HG02623 (cell line): ENCODE data around the gene ANGPT4.

Experiments
- ATAC-seq: cut with Tn5 transposase; IDR thresholded peaks from one replicate; pipeline ENCODE4 v1.9.1; 2021; ENCODE audit warnings: moderate library complexity; ENCODE audit not compliant: unreplicated experiment

Gene ANGPT4, protein sequence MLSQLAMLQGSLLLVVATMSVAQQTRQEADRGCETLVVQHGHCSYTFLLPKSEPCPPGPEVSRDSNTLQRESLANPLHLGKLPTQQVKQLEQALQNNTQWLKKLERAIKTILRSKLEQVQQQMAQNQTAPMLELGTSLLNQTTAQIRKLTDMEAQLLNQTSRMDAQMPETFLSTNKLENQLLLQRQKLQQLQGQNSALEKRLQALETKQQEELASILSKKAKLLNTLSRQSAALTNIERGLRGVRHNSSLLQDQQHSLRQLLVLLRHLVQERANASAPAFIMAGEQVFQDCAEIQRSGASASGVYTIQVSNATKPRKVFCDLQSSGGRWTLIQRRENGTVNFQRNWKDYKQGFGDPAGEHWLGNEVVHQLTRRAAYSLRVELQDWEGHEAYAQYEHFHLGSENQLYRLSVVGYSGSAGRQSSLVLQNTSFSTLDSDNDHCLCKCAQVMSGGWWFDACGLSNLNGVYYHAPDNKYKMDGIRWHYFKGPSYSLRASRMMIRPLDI

GRCh38 chr20:916125-916799 is at the start of gene ANGPT4:
ANGPT4 (minus strand) TSS chr20:916334; CDS start chr20:916214, 120 bp downstream.
- no peak for ATAC-seq

DNA sequence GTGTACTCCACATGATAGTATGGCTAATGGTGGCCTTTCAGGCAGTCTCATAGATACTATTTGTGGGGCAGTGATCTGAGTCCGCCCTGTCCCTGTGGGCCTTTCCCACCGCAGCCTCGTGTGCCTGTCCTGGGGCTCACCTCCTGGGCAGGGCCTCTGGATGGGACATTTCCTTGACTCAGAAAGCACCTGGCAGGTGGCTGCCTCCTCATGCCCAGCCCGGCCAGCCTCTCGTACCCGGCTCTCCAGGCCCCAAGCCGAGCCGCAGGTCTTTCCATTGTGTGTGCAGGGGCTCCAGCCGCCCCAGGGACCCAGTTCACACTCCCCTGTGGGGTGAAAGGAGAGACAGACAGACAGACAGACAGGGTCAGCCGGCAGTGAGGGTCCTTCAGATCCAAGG is 47.7 kb upstream of the ANGPT4 start:
- ATAC-seq = no peak

DNA sequence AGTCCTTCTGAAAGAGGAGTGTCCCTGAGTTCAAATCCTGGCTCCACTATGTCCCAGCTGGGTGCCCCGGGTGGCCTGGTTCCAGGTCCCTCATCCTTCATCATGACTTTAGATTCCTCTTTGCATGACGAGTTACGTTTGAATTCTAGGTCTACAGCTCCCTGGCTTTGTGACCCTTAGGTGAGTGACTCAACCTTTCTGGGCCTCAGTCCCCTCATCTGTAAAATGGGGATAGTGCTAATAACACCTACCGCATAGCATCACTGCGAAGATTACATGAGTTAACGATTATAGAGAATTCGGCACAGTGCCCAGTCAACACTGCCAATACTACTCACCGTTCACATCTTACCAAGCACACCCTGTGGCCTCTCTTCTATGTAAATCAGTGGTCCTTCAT is 46.5 kb upstream of the ANGPT4 start:
- no peak for ATAC-seq

DNA sequence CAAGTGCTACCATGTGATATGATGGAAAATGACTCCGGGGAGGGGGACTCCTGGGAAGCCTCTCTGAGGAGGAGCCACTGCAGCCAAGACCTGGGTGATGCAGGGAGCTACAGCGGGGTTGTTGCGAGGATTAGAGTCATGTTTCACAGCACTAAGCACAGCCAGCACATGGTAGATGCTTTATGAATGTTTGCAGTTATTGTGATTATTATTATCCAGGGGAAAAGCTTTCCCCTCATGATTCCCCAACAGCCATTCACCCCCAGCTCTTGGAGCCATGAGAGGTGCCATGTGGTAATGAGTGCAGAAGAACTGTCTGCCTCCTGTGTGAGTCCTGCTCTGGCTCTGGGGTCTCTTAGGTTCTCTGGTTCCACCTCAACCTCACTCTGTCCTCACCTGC is 46.1 kb upstream of the ANGPT4 start:
- ATAC-seq = no peak

GRCh38 chr20:961768-962167 is 45.6 kb upstream of the ANGPT4 start:
- ATAC-seq = no peak

DNA sequence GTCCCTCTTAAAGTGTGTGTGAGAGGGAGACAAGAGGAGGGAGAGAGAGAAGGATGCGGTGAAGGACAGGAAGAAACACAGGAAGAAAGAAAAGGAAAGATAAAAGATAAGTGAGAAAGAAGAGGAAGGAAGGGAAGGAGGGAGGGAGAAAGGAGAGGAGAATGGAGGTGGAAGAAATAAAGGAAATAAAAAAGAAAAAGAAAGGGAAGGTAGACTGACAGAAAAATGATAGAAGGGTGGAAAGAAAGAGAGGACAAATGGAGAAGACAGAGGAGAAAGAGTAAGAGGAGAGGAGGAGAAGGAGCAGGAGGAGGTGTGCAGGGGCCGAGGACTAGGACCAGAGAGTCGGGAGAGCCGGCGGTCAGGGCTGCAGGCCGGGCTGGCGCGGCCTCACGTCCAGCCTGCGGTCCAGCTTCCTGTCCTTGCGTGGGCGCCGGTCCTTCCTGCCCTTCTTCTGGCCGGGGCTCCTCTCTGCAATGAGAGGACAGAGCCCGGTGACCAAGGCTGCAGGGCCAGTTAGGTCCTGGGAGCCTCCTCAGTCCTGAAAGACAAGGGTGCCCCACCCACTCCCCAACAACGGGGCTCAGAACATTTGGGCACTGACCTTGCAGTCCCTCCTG is 44.0 kb upstream of the ANGPT4 start:
- ATAC-seq = no peak

DNA sequence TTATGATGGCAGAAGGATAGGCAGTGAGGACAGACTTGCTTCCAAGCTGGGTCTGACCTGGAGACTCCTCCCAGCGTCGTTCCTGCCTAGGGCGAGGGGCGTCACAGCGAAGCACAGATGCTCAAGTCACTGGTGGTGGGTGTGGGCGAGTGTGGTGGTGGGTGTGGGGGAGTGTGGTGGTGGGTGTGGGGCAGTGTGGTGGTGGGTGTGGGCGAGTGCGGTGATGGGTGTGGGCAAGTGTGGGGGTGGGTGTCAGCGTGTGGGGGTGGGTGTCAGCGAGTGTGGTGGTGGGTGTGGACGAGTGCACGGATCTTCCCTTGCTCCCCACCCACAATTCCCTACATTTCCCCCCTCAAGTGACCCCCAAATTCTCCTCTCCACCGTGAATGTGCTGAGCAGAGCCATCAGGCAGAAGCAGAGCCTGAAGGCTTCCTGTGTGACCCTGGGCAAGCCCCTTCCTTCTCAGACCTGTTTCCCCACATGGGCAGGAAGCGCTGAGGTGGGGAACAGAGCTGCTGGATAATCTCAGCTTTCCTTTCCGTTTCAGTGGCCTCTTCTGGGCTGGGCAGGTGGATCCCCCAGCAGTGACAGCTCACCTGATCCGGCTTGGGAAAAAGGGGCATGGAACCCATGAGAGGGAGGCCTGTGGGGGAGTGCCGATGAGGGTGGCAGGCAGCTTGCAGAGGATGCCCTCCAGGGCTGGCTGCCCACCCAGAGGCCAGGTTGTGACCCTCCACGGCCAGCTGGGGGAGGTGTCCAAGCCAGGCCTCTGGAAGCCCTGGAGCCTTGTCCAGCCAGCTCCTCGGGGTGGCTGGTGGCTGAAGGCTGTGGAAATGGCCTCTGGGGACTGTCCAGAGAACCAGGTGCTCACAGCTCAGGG is 43.0 kb upstream of the ANGPT4 start:
- ATAC-seq = no peak

DNA sequence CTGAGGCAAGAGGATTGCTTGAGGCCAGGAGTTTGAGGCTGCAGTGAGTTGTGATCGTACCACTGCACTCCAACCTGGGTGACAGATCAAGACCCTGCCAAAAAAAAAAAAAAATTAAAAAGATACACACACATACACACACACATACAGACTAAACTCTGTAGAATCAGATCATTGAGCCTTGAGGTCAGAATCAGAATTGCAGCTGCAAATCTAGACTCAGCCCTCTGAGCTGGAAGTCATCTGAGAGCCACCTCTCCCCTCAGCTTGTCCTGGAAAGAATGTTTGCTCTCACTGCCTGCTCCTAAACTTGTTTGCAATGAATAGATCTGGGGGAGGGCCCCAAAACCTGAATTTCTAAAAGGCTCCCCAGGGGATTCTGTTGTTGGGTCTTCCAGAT is 41.4 kb upstream of the ANGPT4 start:
- no peak for ATAC-seq

GRCh38 chr20:956330-956951 is 40.3 kb upstream of the ANGPT4 start:
- ATAC-seq = no peak

GRCh38 chr20:955656-956055 is 39.5 kb upstream of the ANGPT4 start:
- no peak for ATAC-seq

- no peak for ATAC-seq
These were observed 39.0 kb upstream of the ANGPT4 start for GRCh38 chr20:955111-955510.

DNA sequence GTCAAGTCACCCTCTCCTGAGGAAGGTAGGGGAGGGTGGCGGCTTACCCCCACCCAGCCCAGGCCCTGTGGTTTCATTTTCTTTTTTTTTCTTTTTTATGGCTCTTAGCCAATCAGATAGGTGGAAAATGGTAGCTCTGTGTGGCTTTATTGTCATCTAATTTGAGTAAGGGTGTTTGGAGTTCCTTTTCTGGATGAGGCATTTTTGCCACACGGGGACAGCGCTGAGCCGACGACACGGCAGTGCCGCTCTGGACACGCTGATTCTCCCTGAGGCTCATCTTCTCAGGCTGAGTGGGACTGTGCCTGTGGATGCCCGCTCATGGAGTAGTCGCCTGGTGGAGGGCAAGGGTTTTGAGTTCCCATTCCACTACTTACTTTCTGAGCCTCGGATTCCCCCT is 37.6 kb upstream of the ANGPT4 start:
- no peak for ATAC-seq

DNA sequence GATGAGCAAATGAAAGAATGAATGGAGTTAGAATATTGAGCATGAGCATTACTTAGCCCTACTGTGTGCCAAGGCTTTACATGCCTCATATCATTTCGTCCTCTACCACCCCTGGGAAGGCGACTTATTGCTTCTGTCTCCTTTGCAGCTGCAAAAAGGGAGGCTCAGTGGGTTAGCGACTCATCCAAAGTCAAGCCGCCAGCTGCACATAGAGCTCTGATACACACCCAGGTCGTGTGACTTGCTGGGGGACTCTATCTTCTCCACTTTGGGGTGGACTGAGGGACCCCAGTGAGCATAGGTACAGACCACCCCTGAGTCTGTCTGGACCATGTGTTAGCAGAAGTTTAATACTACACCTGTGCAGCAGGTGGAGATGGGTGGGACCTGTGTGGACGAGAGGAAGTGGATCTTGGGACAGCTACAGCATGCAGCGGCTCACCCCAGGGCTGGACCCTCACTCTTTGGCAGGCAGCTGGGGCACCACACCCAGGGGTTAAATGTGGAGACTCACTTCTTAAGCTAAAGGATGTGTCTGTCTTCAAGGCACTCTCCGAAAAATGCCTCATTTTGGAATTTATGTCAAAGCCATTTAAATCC is 36.2 kb upstream of the ANGPT4 start:
- no peak for ATAC-seq

DNA sequence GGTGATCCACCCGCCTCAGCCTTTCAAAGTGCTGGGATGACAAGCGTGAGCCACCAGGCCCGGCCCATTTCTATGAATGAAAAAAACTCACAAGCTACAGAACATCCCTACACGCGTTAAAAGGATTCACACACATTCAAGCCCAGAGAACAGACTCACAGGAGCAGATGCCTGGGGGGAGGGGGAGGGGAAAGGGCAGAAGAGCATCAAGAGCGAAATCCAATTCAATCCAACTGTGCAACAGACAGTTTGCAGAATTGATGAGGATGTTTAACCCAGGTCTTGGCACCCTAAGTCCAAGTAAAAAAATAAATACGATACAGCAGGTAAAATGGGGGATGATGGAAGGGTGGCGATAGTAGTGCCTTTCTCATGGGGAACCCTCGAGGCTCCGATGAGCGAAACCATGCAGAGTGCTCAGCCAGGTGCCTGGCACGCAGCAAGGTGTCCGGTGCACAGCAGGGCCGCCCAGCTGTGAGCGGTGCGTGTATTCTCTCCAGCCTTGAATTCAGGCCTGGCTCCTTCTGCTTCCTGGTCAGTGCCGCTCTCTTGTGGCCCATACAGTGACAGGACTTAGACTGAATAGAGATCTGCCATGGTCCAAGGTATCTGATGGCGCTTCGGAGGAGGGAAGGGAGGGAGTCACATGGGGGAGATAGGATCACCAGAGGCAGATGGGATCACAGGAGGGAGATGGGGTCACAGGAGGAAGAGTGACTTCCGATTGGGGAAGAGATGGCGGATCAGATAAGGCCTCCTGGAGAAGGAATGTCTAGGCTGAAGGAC is 35.4 kb upstream of the ANGPT4 start:
- no peak for ATAC-seq

GRCh38 chr20:949717-950116 is 33.6 kb upstream of the ANGPT4 start:
- no peak for ATAC-seq

DNA sequence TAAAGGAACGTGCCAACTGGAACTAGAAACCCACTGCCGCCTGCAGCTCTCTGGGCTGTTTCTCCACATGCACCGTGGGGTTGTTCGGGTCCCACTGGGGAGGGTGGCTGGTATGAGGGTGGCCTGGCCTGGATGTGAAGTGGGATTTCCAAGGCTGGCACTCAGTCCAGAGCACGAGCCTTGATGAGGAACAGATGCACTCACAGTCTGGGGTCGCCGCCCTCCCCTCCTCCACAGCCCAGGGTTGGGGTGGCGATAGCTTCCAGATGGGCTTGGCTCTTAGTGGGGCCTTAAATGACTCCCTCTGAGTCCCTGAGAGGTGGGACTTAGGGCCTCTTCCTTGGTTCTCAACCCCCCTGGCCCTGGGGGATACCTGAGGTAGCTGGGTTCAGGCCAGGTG is 30.7 kb upstream of the ANGPT4 start:
- ATAC-seq = no peak

DNA sequence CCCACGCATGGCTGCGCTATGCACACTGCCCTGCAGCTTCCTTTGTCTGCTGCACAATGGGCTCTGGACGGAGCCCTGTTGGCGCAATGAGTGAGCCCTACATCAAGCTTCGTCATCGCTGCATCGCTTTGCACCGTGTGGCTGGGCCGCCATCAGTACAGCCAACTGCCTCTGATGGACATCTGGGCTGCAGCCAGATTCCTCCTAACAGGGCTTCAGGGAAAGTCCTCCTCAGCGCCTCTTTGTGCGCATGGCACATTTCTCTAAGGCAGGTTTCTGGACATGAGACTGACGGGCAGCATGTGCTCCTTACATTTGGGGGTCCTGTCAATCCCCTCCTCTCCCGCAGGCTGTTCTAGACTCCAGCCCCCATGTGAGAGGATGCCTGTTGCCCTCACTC is 29.7 kb upstream of the ANGPT4 start:
- no peak for ATAC-seq

DNA sequence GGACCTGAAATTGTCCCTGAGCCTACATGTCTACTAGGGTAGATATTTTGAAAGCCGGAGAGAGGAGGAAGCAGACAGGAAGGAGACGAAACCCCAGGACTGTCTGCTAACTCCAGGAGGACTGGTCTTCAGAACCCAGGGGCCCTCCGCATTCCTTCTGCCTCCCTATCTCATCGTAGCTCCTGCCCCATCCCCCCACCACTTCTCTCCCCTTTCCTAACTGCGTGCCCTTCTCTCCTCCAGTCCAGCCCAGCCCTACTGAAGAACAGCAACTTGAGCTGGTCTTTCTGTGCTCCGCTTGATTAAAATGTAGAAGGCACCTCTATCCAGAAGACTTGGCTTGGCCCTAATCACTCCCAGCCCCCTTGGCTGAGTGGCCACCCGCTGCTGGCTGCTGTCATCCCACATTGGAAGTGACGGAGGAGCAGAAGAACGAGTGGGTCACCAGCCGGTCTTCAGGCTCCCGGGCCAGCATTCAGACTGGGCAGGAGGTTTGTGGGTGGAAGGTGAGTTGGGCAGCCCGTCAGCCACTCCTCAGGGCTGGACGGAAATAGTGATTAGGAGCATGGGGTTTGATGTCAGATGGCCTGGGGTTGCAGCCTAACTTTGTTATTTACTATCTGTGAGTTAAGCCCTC is 28.8 kb upstream of the ANGPT4 start:
- no peak for ATAC-seq

GRCh38 chr20:944148-944547 is 28.0 kb upstream of the ANGPT4 start:
- no peak for ATAC-seq
